HepG2 (cell line): ENCODE results near the gene GALNT10. TPM values are rescaled to one million over a fixed set of nuclear protein-coding genes. Genes with fewer than 3 reads are reported as not detected.

Experiments used
- ADNP ChIP-seq: sonication (generic); formaldehyde crosslinking; IDR thresholded peaks from 2 replicates; pipeline ENCODE4 v1.4.0; 2020; ENCODE audit warnings: missing genetic modification reagents
- ATM ChIP-seq: fragments of 450-650 bp; IDR thresholded peaks from 2 replicates; pipeline ENCODE4 v1.7.1; 2017; ENCODE audit warnings: mild to moderate bottlenecking, borderline replicate concordance
- BRCA1 ChIP-seq: sonication (generic); formaldehyde crosslinking; IDR thresholded peaks from 2 replicates; pipeline ENCODE4 v1.4.0; 2020; ENCODE audit warnings: missing genetic modification reagents
- FOXK1 ChIP-seq: sonication (generic); formaldehyde crosslinking; IDR thresholded peaks from 2 replicates; pipeline ENCODE4 v1.4.0; 2020; ENCODE audit warnings: low read depth, missing genetic modification reagents, borderline replicate concordance
- FOXO1 ChIP-seq: sonication (generic); formaldehyde crosslinking; IDR thresholded peaks from 2 replicates; pipeline ENCODE4 v1.4.0; 2020; ENCODE audit warnings: missing genetic modification reagents
- GTF3A ChIP-seq: sonication (generic); formaldehyde crosslinking; conservative IDR thresholded peaks from 2 replicates; pipeline ENCODE4 v1.4.0; 2020; ENCODE audit warnings: mild to moderate bottlenecking, missing genetic modification reagents
- HNF4A ChIP-seq: sonication (generic); formaldehyde crosslinking; IDR thresholded peaks from 2 replicates; pipeline ENCODE4 v1.4.0; 2020; ENCODE audit warnings: missing genetic modification reagents
- ISL2 ChIP-seq: sonication (generic); formaldehyde crosslinking; IDR thresholded peaks from 2 replicates; pipeline ENCODE4 v1.5.0; 2020; ENCODE audit warnings: missing genetic modification reagents
- MYC ChIP-seq: sonication (generic); formaldehyde crosslinking; IDR thresholded peaks from 2 replicates; pipeline ENCODE4 v1.9.0; 2021; ENCODE audit warnings: missing genetic modification reagents, borderline replicate concordance
- NCOA1 ChIP-seq: sonication (generic); formaldehyde crosslinking; IDR thresholded peaks from 2 replicates; pipeline ENCODE4 v1.9.0; 2021; ENCODE audit warnings: missing genetic modification reagents
- NR2F1 ChIP-seq, 2 experiments: fragments of 450-650 bp in 1 of 2; formaldehyde crosslinking in 1 of 2; IDR thresholded peaks; 2 replicates each; pipeline versions ENCODE4 v1.5.0 to v1.6.1; 2016 to 2020; ENCODE audit warnings: mild to moderate bottlenecking in 1 of 2, missing compliant biosample characterization in 1 of 2, missing genetic modification reagents in 1 of 2, moderate library complexity in 1 of 2
- RXRA ChIP-seq: sonication (generic); formaldehyde crosslinking; IDR thresholded peaks from 2 replicates; pipeline ENCODE4 v1.5.1; 2020; ENCODE audit warnings: missing genetic modification reagents
- SOX13 ChIP-seq, 3 experiments: fragments of 450-650 bp in 1 of 3; sonication (generic) in 1 of 3; formaldehyde crosslinking in 1 of 3; IDR thresholded peaks in 2 of 3; conservative IDR thresholded peaks in 1 of 3; 2 replicates each; pipeline versions ENCODE4 v1.5.0 to v1.6.1; 2016 to 2020; ENCODE audit warnings: antibody characterized with exemption in 1 of 3, mild to moderate bottlenecking in 1 of 3, missing compliant biosample characterization in 1 of 3, missing genetic modification reagents in 1 of 3, moderate library complexity in 1 of 3
- TBP ChIP-seq: sonication (generic); formaldehyde crosslinking; IDR thresholded peaks from 2 replicates; pipeline ENCODE4 v1.5.0; 2020; ENCODE audit warnings: missing genetic modification reagents
- YEATS2 ChIP-seq: sonication (generic); formaldehyde crosslinking; IDR thresholded peaks from 2 replicates; pipeline ENCODE4 v1.4.0; 2020; ENCODE audit warnings: missing genetic modification reagents, borderline replicate concordance
- ZBTB44 ChIP-seq: sonication (generic); formaldehyde crosslinking; IDR thresholded peaks from 2 replicates; pipeline ENCODE4 v1.4.0; 2020; ENCODE audit warnings: missing genetic modification reagents
- ZNF432 ChIP-seq: sonication (generic); formaldehyde crosslinking; IDR thresholded peaks from 2 replicates; pipeline ENCODE4 v1.5.0; 2020; ENCODE audit warnings: missing genetic modification reagents, mild to moderate bottlenecking, borderline replicate concordance
- ZNF503 ChIP-seq: sonication (generic); formaldehyde crosslinking; IDR thresholded peaks from 2 replicates; pipeline ENCODE4 v1.4.0; 2020; ENCODE audit warnings: missing genetic modification reagents
- ZNF547 ChIP-seq: sonication (generic); formaldehyde crosslinking; IDR thresholded peaks from 2 replicates; pipeline ENCODE4 v1.5.1; 2020; ENCODE audit warnings: mild to moderate bottlenecking, missing genetic modification reagents
- ZNF598 ChIP-seq: sonication (generic); formaldehyde crosslinking; IDR thresholded peaks from 2 replicates; pipeline ENCODE4 v1.5.1; 2020; ENCODE audit warnings: mild to moderate bottlenecking, missing genetic modification reagents, borderline replicate concordance
- ZNF792 ChIP-seq: IDR thresholded peaks from 2 replicates; pipeline ENCODE4 v1.6.1; 2016
- polyA plus RNA-seq, 8 experiments: library from polyadenylated mRNA; depleted of rRNA in 3 of 8; stranded (reverse) in 7 of 8; unstranded in 1 of 8; fragments of >200 nt; fragmentation: Illumina TruSeq in 4 of 8; extraction: Trizol in 4 of 8; gene quantifications; 2 replicates each; pipeline versions ENCODE4 v1.2.1 to v1.2.3, GENCODE V29; 2011 to 2016; ENCODE audit warnings: low read depth in 4 of 8, missing spikeins in 1 of 8, mixed read lengths in 1 of 8; ENCODE audit not compliant: insufficient read depth in 1 of 8
- total RNA-seq, 5 experiments: library from RNA; depleted of rRNA; stranded (reverse); fragments of >200 nt; fragmentation: Illumina TruSeq; extraction: Trizol; gene quantifications; 2 replicates each; pipeline ENCODE4 v1.2.3, GENCODE V29; 2016; ENCODE audit warnings: low read depth in 1 of 5
- TF ChIP-seq, protein P1 (sequence below): IDR thresholded peaks from 2 replicates; pipeline ENCODE4 v1.6.1; 2016; ENCODE audit warnings: low read depth, borderline replicate concordance
- TF ChIP-seq, protein P2 (sequence below): IDR thresholded peaks from 2 replicates; pipeline ENCODE4 v1.4.0; 2020; ENCODE audit warnings: mild to moderate bottlenecking, missing genetic modification reagents

Gene GALNT10
- total and polyA plus RNA-seq, 2 of the 13 experiments (the other 11 are each of a cell fraction or from before 2014, with no cell fraction given) = 8.1 to 11.2 TPM

GRCh38 chr5:154405078-154405792 is 214.7 kb downstream of the GALNT10 start (continued):
- TF ChIP-seq ZBTB44 = no peak
- TF ChIP-seq FOXO1 (CRISPR knock-in tag) = no peak
- no peak for TF ChIP-seq NCOA1
- no peak for TF ChIP-seq HNF4A
- TF ChIP-seq, protein P1, sequence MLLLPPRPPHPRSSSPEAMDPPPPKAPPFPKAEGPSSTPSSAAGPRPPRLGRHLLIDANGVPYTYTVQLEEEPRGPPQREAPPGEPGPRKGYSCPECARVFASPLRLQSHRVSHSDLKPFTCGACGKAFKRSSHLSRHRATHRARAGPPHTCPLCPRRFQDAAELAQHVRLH (CRISPR knock-in tag) = no peak
- TF ChIP-seq, protein P2, sequence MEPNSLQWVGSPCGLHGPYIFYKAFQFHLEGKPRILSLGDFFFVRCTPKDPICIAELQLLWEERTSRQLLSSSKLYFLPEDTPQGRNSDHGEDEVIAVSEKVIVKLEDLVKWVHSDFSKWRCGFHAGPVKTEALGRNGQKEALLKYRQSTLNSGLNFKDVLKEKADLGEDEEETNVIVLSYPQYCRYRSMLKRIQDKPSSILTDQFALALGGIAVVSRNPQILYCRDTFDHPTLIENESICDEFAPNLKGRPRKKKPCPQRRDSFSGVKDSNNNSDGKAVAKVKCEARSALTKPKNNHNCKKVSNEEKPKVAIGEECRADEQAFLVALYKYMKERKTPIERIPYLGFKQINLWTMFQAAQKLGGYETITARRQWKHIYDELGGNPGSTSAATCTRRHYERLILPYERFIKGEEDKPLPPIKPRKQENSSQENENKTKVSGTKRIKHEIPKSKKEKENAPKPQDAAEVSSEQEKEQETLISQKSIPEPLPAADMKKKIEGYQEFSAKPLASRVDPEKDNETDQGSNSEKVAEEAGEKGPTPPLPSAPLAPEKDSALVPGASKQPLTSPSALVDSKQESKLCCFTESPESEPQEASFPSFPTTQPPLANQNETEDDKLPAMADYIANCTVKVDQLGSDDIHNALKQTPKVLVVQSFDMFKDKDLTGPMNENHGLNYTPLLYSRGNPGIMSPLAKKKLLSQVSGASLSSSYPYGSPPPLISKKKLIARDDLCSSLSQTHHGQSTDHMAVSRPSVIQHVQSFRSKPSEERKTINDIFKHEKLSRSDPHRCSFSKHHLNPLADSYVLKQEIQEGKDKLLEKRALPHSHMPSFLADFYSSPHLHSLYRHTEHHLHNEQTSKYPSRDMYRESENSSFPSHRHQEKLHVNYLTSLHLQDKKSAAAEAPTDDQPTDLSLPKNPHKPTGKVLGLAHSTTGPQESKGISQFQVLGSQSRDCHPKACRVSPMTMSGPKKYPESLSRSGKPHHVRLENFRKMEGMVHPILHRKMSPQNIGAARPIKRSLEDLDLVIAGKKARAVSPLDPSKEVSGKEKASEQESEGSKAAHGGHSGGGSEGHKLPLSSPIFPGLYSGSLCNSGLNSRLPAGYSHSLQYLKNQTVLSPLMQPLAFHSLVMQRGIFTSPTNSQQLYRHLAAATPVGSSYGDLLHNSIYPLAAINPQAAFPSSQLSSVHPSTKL (CRISPR knock-in tag) = no peak
- peak; percentile 61; the same call in 1 of the 2 replicates for TF ChIP-seq ZNF547 (CRISPR knock-in tag)
- no peak for TF ChIP-seq FOXK1
- 0 out of 2 replicates have a peak, but pooled peaks have one; percentile 28 for TF ChIP-seq ZNF792 (CRISPR knock-in tag)
- no peak for TF ChIP-seq ATM
- TF ChIP-seq SOX13 (IDR thresholded peaks at IDR 0.05) = no peak
- no peak for TF ChIP-seq SOX13 (CRISPR knock-in tag; conservative IDR thresholded peaks at IDR 0.05 in 1 of 2, IDR thresholded peaks at IDR 0.05 in 1 of 2)
- TF ChIP-seq MYC (CRISPR knock-in tag) = peak; percentile 80; the same call in 1 of the 2 replicates
- no peak for TF ChIP-seq GTF3A
- no peak for TF ChIP-seq TBP
- no peak for TF ChIP-seq NR2F1 (CRISPR knock-in tag; IDR thresholded peaks at IDR 0.05)
- TF ChIP-seq ZNF503 (CRISPR knock-in tag) = no peak
- no peak for TF ChIP-seq ZNF432 (CRISPR knock-in tag)
- no peak for TF ChIP-seq ADNP (CRISPR knock-in tag)
- 0 out of 2 replicates have a peak, but pooled peaks have one; percentile 39 for TF ChIP-seq ZNF598
- TF ChIP-seq ISL2 = peak; percentile 58
- TF ChIP-seq BRCA1 (CRISPR knock-in tag) = no peak
- TF ChIP-seq YEATS2 (CRISPR knock-in tag) = no peak; the same call in 1 of the 2 replicates
- peak; percentile 40; the same call in 1 of the 2 replicates for TF ChIP-seq RXRA
